Natural killer cell (primary cell): ENCODE data around the gene SMYD2. TPM values are rescaled to one million over a fixed set of nuclear protein-coding genes. Genes with fewer than 3 reads are reported as not detected.

ENCODE experiments used
- ATAC-seq, 3 donors: fragments of 150-1000 bp in 2 of 3; fragments of 200-7000 bp in 1 of 3; cut with Tn5 transposase; 1 replicate in 1 of 3; 2 replicates in 2 of 3; pipeline ENCODE4 v1.10.0; 2021; ENCODE audit warnings: mild to moderate bottlenecking in 2 of 3, moderate library complexity in 2 of 3
- DNase-seq, 2 donors: peaks; one replicate each; pipeline versions ENCODE4 v3.0.0 to v3.0.0-alpha.2; 2013 to 2021; ENCODE audit warnings: mixed read lengths in 1 of 2
- H3K27ac ChIP-seq: one replicate; pipeline ENCODE4 v1.5.1; 2013; ENCODE audit warnings: mild to moderate bottlenecking, low read length
- H3K27me3 ChIP-seq: one replicate; pipeline ENCODE4 v1.6.1; 2013; ENCODE audit warnings: low read length; ENCODE audit not compliant: control insufficient read depth, insufficient read depth
- H3K36me3 ChIP-seq: one replicate; pipeline ENCODE4 v1.6.1; 2013; ENCODE audit warnings: low read length; ENCODE audit not compliant: control insufficient read depth, insufficient read depth
- H3K4me1 ChIP-seq: one replicate; pipeline ENCODE4 v1.6.1; 2013; ENCODE audit warnings: low read length; ENCODE audit not compliant: control insufficient read depth, insufficient read depth
- H3K4me3 ChIP-seq: one replicate; pipeline ENCODE4 v1.5.1; 2013; ENCODE audit warnings: low read length
- H3K9me3 ChIP-seq: one replicate; pipeline ENCODE4 v1.6.1; 2013; ENCODE audit warnings: low read length; ENCODE audit not compliant: control insufficient read depth, insufficient read depth
- H3K27ac Mint-ChIP-seq, 2 donors: one replicate each; pipeline ENCODE4 v1.8.0; 2022; ENCODE audit warnings: mild to moderate bottlenecking in 2 of 2, mixed read lengths in 2 of 2, moderate library complexity in 1 of 2
- H3K27me3 Mint-ChIP-seq, 2 donors: one replicate each; pipeline ENCODE4 v1.8.0; 2022; ENCODE audit warnings: low read depth in 2 of 2, mixed read lengths in 2 of 2
- H3K36me3 Mint-ChIP-seq: one replicate; pipeline ENCODE4 v1.8.0; 2022; ENCODE audit warnings: mixed read lengths
- H3K4me1 Mint-ChIP-seq, 2 donors: one replicate each; pipeline ENCODE4 v1.8.0; 2022; ENCODE audit warnings: mixed read lengths in 2 of 2
- H3K4me3 Mint-ChIP-seq: one replicate; pipeline ENCODE4 v1.8.0; 2022; ENCODE audit warnings: mild to moderate bottlenecking, moderate library complexity, mixed read lengths
- H3K9me3 Mint-ChIP-seq, 2 donors: one replicate each; pipeline ENCODE4 v1.8.0; 2022; ENCODE audit warnings: mixed read lengths in 2 of 2
- CTCF ChIP-seq: fragments of 200-600 bp; IDR thresholded peaks from one replicate; pipeline ENCODE4 v1.8.0; 2022; ENCODE audit warnings: antibody characterized with exemption
- WGBS: methylation state at CpG from one replicate; pipeline ENCODE4 v1.1.7; 2013; ENCODE audit warnings: missing lambda C conversion rate; ENCODE audit not compliant: insufficient coverage; 5-methylcytosine and 5-hydroxymethylcytosine counted together
- intact Hi-C: fragments of 100-400 bp; cut with micrococcal nuclease; formaldehyde crosslinking; loops from one replicate; pipeline ENCODE4 v1.14.2; 2022
- total RNA-seq, 4 donors: library from RNA; stranded (reverse); fragments of 120-200 nt in 1 of 4; gene quantifications; one replicate each; pipeline versions ENCODE4 v1.2.3 to v1.2.4, GENCODE V29; 2013 to 2022

Gene SMYD2
- total RNA-seq, 3 donors from 2014 or later (not counting 1 experiment from before 2014, with no cell fraction given), result 23.1 to 27.8 (median 26.9) TPM

GRCh38 chr1:214380986-214381695, 100.2 kb downstream of the SMYD2 start:
- WGBS, result 86% methylated on average over 1 of the region's 1 CpG
- Histone ChIP-seq H3K9me3 (no peaks in the 10 kb centered on the region), H3K36me3 (no peaks in the 10 kb centered on the region), H3K4me1 (no peaks in the 10 kb centered on the region), H3K27ac (no peak overlapping the region), H3K27me3 (no peaks in the 10 kb centered on the region), H3K4me3 (no peak overlapping the region)
- DNase-seq, result no peak
- intact Hi-C loops, result no loop called here
- TF ChIP-seq CTCF, result no peak
- Mint-ChIP-seq H3K4me1 (no peaks in the 10 kb centered on the region), H3K4me3 (no peak overlapping the region), H3K9me3 (no peaks in the 10 kb centered on the region), H3K27me3 (no peaks in the 10 kb centered on the region), H3K27ac (no peak overlapping the region), H3K36me3 (no peaks in the 10 kb centered on the region)
- ATAC-seq, result no peak

GRCh38 chr1:214383381-214384372, 102.7 kb downstream of the SMYD2 start:
- 93% methylated on average over 44 of the region's 45 CpGs for WGBS
- Histone ChIP-seq H3K27ac (no peak overlapping the region), H3K9me3 (no peaks in the 10 kb centered on the region), H3K4me3 (no peak overlapping the region), H3K4me1 (no peaks in the 10 kb centered on the region), H3K36me3 (no peaks in the 10 kb centered on the region), H3K27me3 (no peaks in the 10 kb centered on the region)
- no peak overlapping the region for H3K27ac Mint-ChIP-seq
- no peak overlapping the region for H3K4me3 Mint-ChIP-seq
- DNase-seq, result no peak
- H3K4me1 Mint-ChIP-seq, result no peaks in the 10 kb centered on the region
- no peaks in the 10 kb centered on the region for H3K9me3 Mint-ChIP-seq
- H3K27me3 Mint-ChIP-seq, result no peaks in the 10 kb centered on the region
- no peaks in the 10 kb centered on the region for H3K36me3 Mint-ChIP-seq
- no peak for TF ChIP-seq CTCF
- ATAC-seq, result no peak
- intact Hi-C loops, result no loop called here

- H3K4me3 ChIP-seq, result no peak overlapping the region
- no peaks in the 10 kb centered on the region for H3K9me3 ChIP-seq
- no peaks in the 10 kb centered on the region for H3K27me3 ChIP-seq
- 92% methylated on average over 18 of the region's 18 CpGs for WGBS
- no peaks in the 10 kb centered on the region for H3K36me3 Mint-ChIP-seq
- no peaks in the 10 kb centered on the region for H3K9me3 Mint-ChIP-seq
- H3K27ac ChIP-seq, result no peak overlapping the region
- H3K27ac Mint-ChIP-seq, result no peak overlapping the region
- no peaks in the 10 kb centered on the region for H3K36me3 ChIP-seq
- H3K4me1 Mint-ChIP-seq, result no peaks in the 10 kb centered on the region
- intact Hi-C loops, result no loop called here
- ATAC-seq (no peak), DNase-seq (no peak)
- H3K27me3 Mint-ChIP-seq, result no peaks in the 10 kb centered on the region
- H3K4me3 Mint-ChIP-seq, result no peak overlapping the region
- TF ChIP-seq CTCF, result no peak
- no peaks in the 10 kb centered on the region for H3K4me1 ChIP-seq
Observed at GRCh38 chr1:214384373-214385079, 103.6 kb downstream of the SMYD2 start.
